AG04449 (cell line): ENCODE results near the gene WBP1L.

Experiments
- CTCF ChIA-PET: fragments of 350-600 bp; formaldehyde crosslinking; extraction: SDS; loops from one replicate; lab custom pipeline; 2021; ENCODE audit warnings: antibody characterized with exemption; lab: Yijun Ruan, JAX
- POLR2A ChIA-PET: fragments of 400-600, 350-600 bp; formaldehyde crosslinking; extraction: SDS; loops from one replicate; lab custom pipeline; 2020; ENCODE audit warnings: antibody characterized with exemption, inconsistent platforms; lab: Yijun Ruan, JAX
- DNase-seq: peaks from one replicate; pipeline ENCODE4 v3.0.0-alpha.2; 2010; ENCODE audit warnings: low read depth, low spot score
- H3K4me3 ChIP-seq: 2 replicates; pipeline ENCODE4 v1.5.1; 2011; ENCODE audit warnings: low read depth, mild to moderate bottlenecking, control low read depth, low read length
- CTCF ChIP-seq: IDR thresholded peaks from one replicate; pipeline ENCODE4 v1.5.1; 2011; ENCODE audit warnings: mild to moderate bottlenecking, moderate library complexity, low read length, control low read depth, inconsistent platforms; ENCODE audit not compliant: insufficient read depth; ENCODE audit errors: missing control alignments

Gene WBP1L

GRCh38 chr10:102826148-102826796, 82.5 kb downstream of the WBP1L start:
- DNase-seq, result no peak
- POLR2A ChIA-PET, result interaction anchor here (0.6 kb wide), 1 partner anchor 44 kb away, joined by 3 read pairs; no protein-coding TSS in a partner anchor
- CTCF ChIA-PET, result interaction anchor here (1.0 to 2.8 kb wide), 3 partner anchors 8 to 92 kb away, joined by 3 to 14 read pairs (median 3); no protein-coding TSS in a partner anchor
- TF ChIP-seq CTCF, result no peak
- H3K4me3 ChIP-seq, result no peak overlapping the region

- TF ChIP-seq CTCF, result no peak
- H3K4me3 ChIP-seq, result no peak overlapping the region
- DNase-seq, result no peak
- ChIA-PET CTCF (interaction anchor here (14.1 kb wide), 1 partner anchor 73 kb away, joined by 355 read pairs; no protein-coding TSS in a partner anchor), POLR2A (no interaction called here)
These were observed 83.8 kb downstream of the WBP1L start for GRCh38 chr10:102827597-102827975.

GRCh38 chr10:102831322-102832071, 87.7 kb downstream of the WBP1L start:
- ChIA-PET POLR2A (interaction anchor here (0.7 to 1.1 kb wide), 2 partner anchors 85 to 117 kb away, joined by 3 read pairs; partner anchors contain the start of genes ARL3 and SFXN2), CTCF (interaction anchor here (0.8 to 14.1 kb wide), 11 partner anchors 10 to 503 kb away, joined by 3 to 355 read pairs (median 4); partner anchors contain the start of gene CNNM2)
- no peak for DNase-seq
- TF ChIP-seq CTCF, result no peak
- H3K4me3 ChIP-seq, result no peak overlapping the region

GRCh38 chr10:102832248-102832647, 88.5 kb downstream of the WBP1L start:
- ChIA-PET CTCF (interaction anchor here (0.9 to 14.1 kb wide), 13 partner anchors 15 to 502 kb away, joined by 3 to 355 read pairs (median 4); partner anchors contain the start of gene CNNM2), POLR2A (interaction anchor here (1.1 kb wide), 1 partner anchor 118 kb away, joined by 3 read pairs; the partner anchor contains the start of genes ARL3 and SFXN2)

GRCh38 chr10:102832987-102833386, 89.2 kb downstream of the WBP1L start:
- ChIA-PET CTCF (interaction anchor here (0.9 to 14.1 kb wide), 11 partner anchors 15 to 224 kb away, joined by 3 to 355 read pairs (median 4); no protein-coding TSS in a partner anchor), POLR2A (interaction anchor here (0.7 kb wide), 1 partner anchor 101 kb away, joined by 3 read pairs; no protein-coding TSS in a partner anchor)
- TF ChIP-seq CTCF, result no peak
- DNase-seq, result no peak
- no peak overlapping the region for H3K4me3 ChIP-seq

More at GRCh38 chr10:102832248-102832647, 88.5 kb downstream of the WBP1L start:
- no peak for TF ChIP-seq CTCF
- no peak for DNase-seq
- H3K4me3 ChIP-seq, result no peak overlapping the region
